ENCODE data around the gene HLTF. TPM values are rescaled to one million over a fixed set of nuclear protein-coding genes. Genes with fewer than 3 reads are reported as not detected.

The HLTF gene
- total RNA-seq, 2 experiments from 2014 or later: 3.3 to 3.6 TPM

- ChIA-PET CTCF (no interaction called here), POLR2A (no interaction called here)
- Mint-ChIP-seq H3K4me3 (no peak overlapping the region), H3K4me1 (ENCODE audit: low read depth) (no peaks in the 10 kb centered on the region), H3K27ac (no peak overlapping the region), H3K9me3 (no peaks in the 10 kb centered on the region), H3K27me3 (no peaks in the 10 kb centered on the region), H3K36me3 (ENCODE audit: low read depth) (peaks cover 86% of the 10 kb centered on the region)
- no peak for TF ChIP-seq CTCF (IDR thresholded peaks at IDR 0.05)
- no peaks in the 10 kb centered on the region for H3K9me3 ChIP-seq (ENCODE audit: control insufficient read depth in 1 of 2, insufficient read depth in 1 of 2, low read length in 2 of 2)
- no peak overlapping the region for H3K4me3 ChIP-seq (ENCODE audit: low read length)
- no peak overlapping the region for H3K27ac ChIP-seq (ENCODE audit: low read depth in 1 of 2, low read length in 2 of 2)
- DNase-seq (no peak), ATAC-seq (ENCODE audit: poor library complexity) (no peak)
- H3K36me3 ChIP-seq (ENCODE audit: insufficient read depth, low read length): peaks cover 23% of the 10 kb centered on the region
- H3K27me3 ChIP-seq (ENCODE audit: control insufficient read depth in 1 of 2, insufficient read depth in 2 of 2, low read length in 2 of 2): no peaks in the 10 kb centered on the region
- intact Hi-C loops (cut with DNase I, micrococcal nuclease): no loop called here
- H3K4me1 ChIP-seq (ENCODE audit: insufficient read depth, low read length): no peaks in the 10 kb centered on the region
Observed at GRCh38 chr3:149058602-149059001, 27.7 kb downstream of the HLTF start.

- H3K27me3 Mint-ChIP-seq: no peaks in the 10 kb centered on the region
- DNase-seq (no peak), ATAC-seq (ENCODE audit: poor library complexity) (no peak)
- TF ChIP-seq CTCF (IDR thresholded peaks at IDR 0.05): no peak
- H3K4me3 Mint-ChIP-seq: no peak overlapping the region
- Histone ChIP-seq H3K4me3 (ENCODE audit: low read length) (no peak overlapping the region), H3K36me3 (ENCODE audit: insufficient read depth, low read length) (peaks cover 27% of the 10 kb centered on the region), H3K27me3 (ENCODE audit: control insufficient read depth in 1 of 2, insufficient read depth in 2 of 2, low read length in 2 of 2) (no peaks in the 10 kb centered on the region), H3K9me3 (ENCODE audit: control insufficient read depth in 1 of 2, insufficient read depth in 1 of 2, low read length in 2 of 2) (no peaks in the 10 kb centered on the region), H3K27ac (ENCODE audit: low read depth in 1 of 2, low read length in 2 of 2) (no peak overlapping the region), H3K4me1 (ENCODE audit: insufficient read depth, low read length) (no peaks in the 10 kb centered on the region)
- intact Hi-C loops (cut with DNase I, micrococcal nuclease): no loop called here
- no peaks in the 10 kb centered on the region for H3K9me3 Mint-ChIP-seq
- peaks cover 86% of the 10 kb centered on the region for H3K36me3 Mint-ChIP-seq (ENCODE audit: low read depth)
- POLR2A ChIA-PET: no interaction called here
- no peaks in the 10 kb centered on the region for H3K4me1 Mint-ChIP-seq (ENCODE audit: low read depth)
- CTCF ChIA-PET: no interaction called here
- no peak overlapping the region for H3K27ac Mint-ChIP-seq
Observed at GRCh38 chr3:149058198-149058597, 28.1 kb downstream of the HLTF start.

- peaks cover 23% of the 10 kb centered on the region for H3K36me3 ChIP-seq (ENCODE audit: insufficient read depth, low read length)
- no peak overlapping the region for H3K27ac ChIP-seq (ENCODE audit: low read depth in 1 of 2, low read length in 2 of 2)
- Mint-ChIP-seq H3K4me3 (no peak overlapping the region), H3K27me3 (no peaks in the 10 kb centered on the region), H3K4me1 (ENCODE audit: low read depth) (no peaks in the 10 kb centered on the region), H3K27ac (no peak overlapping the region), H3K9me3 (no peaks in the 10 kb centered on the region), H3K36me3 (ENCODE audit: low read depth) (peaks cover 87% of the 10 kb centered on the region)
- intact Hi-C loops (cut with DNase I, micrococcal nuclease): no loop called here
- no peak overlapping the region for H3K4me3 ChIP-seq (ENCODE audit: low read length)
- H3K9me3 ChIP-seq (ENCODE audit: control insufficient read depth in 1 of 2, insufficient read depth in 1 of 2, low read length in 2 of 2): no peaks in the 10 kb centered on the region
- H3K27me3 ChIP-seq (ENCODE audit: control insufficient read depth in 1 of 2, insufficient read depth in 2 of 2, low read length in 2 of 2): no peaks in the 10 kb centered on the region
- H3K4me1 ChIP-seq (ENCODE audit: insufficient read depth, low read length): no peaks in the 10 kb centered on the region
- no peak for TF ChIP-seq CTCF (IDR thresholded peaks at IDR 0.05)
- ATAC-seq (ENCODE audit: poor library complexity): no peak
- DNase-seq: no peak
- ChIA-PET POLR2A (no interaction called here), CTCF (no interaction called here)
Observed at GRCh38 chr3:149055575-149055974, 30.8 kb downstream of the HLTF start.

Data from CD4-positive, alpha-beta T cell (primary cell).